Large intestine (tissue), 3 donors: ENCODE results near the gene JUN. TPM values are rescaled to one million over a fixed set of nuclear protein-coding genes. Genes with fewer than 3 reads are reported as not detected.
A peak's percentile ranks its signal among the peaks of the same experiment; 100 is the strongest.

Experiments used
- DNase-seq, 2 donors: peaks; one replicate each; pipeline versions ENCODE4 v3.0.0 to v3.0.0-alpha.2; 2013
- H3K27ac ChIP-seq: one replicate; pipeline ENCODE4 v1.5.1; 2013; ENCODE audit warnings: low read length
- H3K27me3 ChIP-seq: 2 replicates; pipeline ENCODE4 v1.6.1; 2013; ENCODE audit warnings: low read length; ENCODE audit not compliant: control insufficient read depth, insufficient read depth
- H3K36me3 ChIP-seq: 2 replicates; pipeline ENCODE4 v1.6.1; 2013; ENCODE audit warnings: low read length; ENCODE audit not compliant: control insufficient read depth, insufficient read depth
- H3K4me1 ChIP-seq: one replicate; pipeline ENCODE4 v1.6.1; 2013; ENCODE audit warnings: low read length; ENCODE audit not compliant: control insufficient read depth, insufficient read depth
- H3K4me3 ChIP-seq: one replicate; pipeline ENCODE4 v1.5.1; 2013; ENCODE audit warnings: low read length
- H3K9me3 ChIP-seq: one replicate; pipeline ENCODE4 v1.6.1; 2013; ENCODE audit warnings: mild to moderate bottlenecking, low read depth, low read length, moderate library complexity; ENCODE audit not compliant: control insufficient read depth
- WGBS: methylation state at CpG from one replicate; pipeline ENCODE4 v1.1.5; 2013; ENCODE audit warnings: low lambda C conversion rate; ENCODE audit not compliant: insufficient coverage; 5-methylcytosine and 5-hydroxymethylcytosine counted together
- polyA plus RNA-seq: library from polyadenylated mRNA; unstranded; fragments of 120-200 nt; gene quantifications from one replicate; pipeline ENCODE4 v1.2.1, GENCODE V29; 2013

The JUN gene
- polyA plus RNA-seq, 1 donor, result 385 TPM

- H3K4me1 ChIP-seq, result peaks cover 3% of the 10 kb centered on the region
- no peaks in the 10 kb centered on the region for H3K27me3 ChIP-seq
- H3K9me3 ChIP-seq, result no peaks in the 10 kb centered on the region
- no peak overlapping the region for H3K4me3 ChIP-seq
- H3K36me3 ChIP-seq, result peaks cover 4% of the 10 kb centered on the region
- peak overlapping the region; percentile 96 for H3K27ac ChIP-seq
- WGBS, result no CpG with 5 or more reads among the region's 2 CpGs
- no peak for DNase-seq
Observed at GRCh38 chr1:58779059-58779754, 4.6 kb downstream of the JUN start.

- Histone ChIP-seq H3K9me3 (no peaks in the 10 kb centered on the region), H3K36me3 (peaks cover 4% of the 10 kb centered on the region), H3K4me1 (peaks cover 3% of the 10 kb centered on the region), H3K4me3 (no peak overlapping the region), H3K27ac (no peak overlapping the region), H3K27me3 (no peaks in the 10 kb centered on the region)
- WGBS, result 100% methylated on average over 1 of the region's 3 CpGs
- DNase-seq, result no peak
Observed at GRCh38 chr1:58778385-58779000, 5.4 kb downstream of the JUN start.

- Histone ChIP-seq H3K27ac (no peak overlapping the region), H3K27me3 (no peaks in the 10 kb centered on the region), H3K4me3 (no peak overlapping the region), H3K36me3 (no peaks in the 10 kb centered on the region), H3K4me1 (peaks cover 4% of the 10 kb centered on the region), H3K9me3 (no peaks in the 10 kb centered on the region)
- no peak for DNase-seq
- WGBS, result no CpG with 5 or more reads among the region's 1 CpG
Observed at GRCh38 chr1:58774027-58774426, 9.8 kb downstream of the JUN start.

GRCh38 chr1:58773406-58773840 lies 10.4 kb downstream of the JUN start:
- peak in 1 of 2 donors; percentile 29 for DNase-seq
- Histone ChIP-seq H3K27me3 (no peaks in the 10 kb centered on the region), H3K36me3 (no peaks in the 10 kb centered on the region), H3K9me3 (no peaks in the 10 kb centered on the region), H3K27ac (no peak overlapping the region), H3K4me3 (no peak overlapping the region), H3K4me1 (peaks cover 4% of the 10 kb centered on the region)
- no CpG with 5 or more reads among the region's 3 CpGs for WGBS

- H3K27me3 ChIP-seq, result no peaks in the 10 kb centered on the region
- peaks cover 4% of the 10 kb centered on the region for H3K4me1 ChIP-seq
- H3K36me3 ChIP-seq, result no peaks in the 10 kb centered on the region
- DNase-seq, result no peak
- H3K27ac ChIP-seq, result no peak overlapping the region
- no CpG with 5 or more reads among the region's 9 CpGs for WGBS
- no peaks in the 10 kb centered on the region for H3K9me3 ChIP-seq
- H3K4me3 ChIP-seq, result no peak overlapping the region
Observed at GRCh38 chr1:58769809-58770320, 14.0 kb downstream of the JUN start.

- Histone ChIP-seq H3K4me1 (peaks cover 4% of the 10 kb centered on the region), H3K27ac (no peak overlapping the region), H3K27me3 (no peaks in the 10 kb centered on the region), H3K9me3 (no peaks in the 10 kb centered on the region), H3K4me3 (no peak overlapping the region), H3K36me3 (no peaks in the 10 kb centered on the region)
- 50% methylated on average over 4 of the region's 22 CpGs for WGBS
- DNase-seq, result peak; percentile 45 to 46
Observed at GRCh38 chr1:58768971-58769808, 14.7 kb downstream of the JUN start.

GRCh38 chr1:58768191-58768731 lies 15.6 kb downstream of the JUN start:
- Histone ChIP-seq H3K27me3 (no peaks in the 10 kb centered on the region), H3K4me3 (no peak overlapping the region), H3K4me1 (peaks cover 3% of the 10 kb centered on the region), H3K27ac (no peak overlapping the region), H3K9me3 (no peaks in the 10 kb centered on the region), H3K36me3 (no peaks in the 10 kb centered on the region)
- DNase-seq, result no peak
- WGBS, result 89% methylated on average over 3 of the region's 5 CpGs

GRCh38 chr1:58767143-58767542 lies 16.7 kb downstream of the JUN start:
- no CpG with 5 or more reads among the region's 1 CpG for WGBS
- Histone ChIP-seq H3K4me1 (no peaks in the 10 kb centered on the region), H3K27ac (no peak overlapping the region), H3K36me3 (no peaks in the 10 kb centered on the region), H3K9me3 (no peaks in the 10 kb centered on the region), H3K27me3 (no peaks in the 10 kb centered on the region), H3K4me3 (no peak overlapping the region)
- peak in 1 of 2 donors; percentile 28 for DNase-seq

GRCh38 chr1:58765441-58765840 lies 18.4 kb downstream of the JUN start:
- WGBS, result no CpG with 5 or more reads among the region's 2 CpGs
- H3K27me3 ChIP-seq, result no peaks in the 10 kb centered on the region
- no peaks in the 10 kb centered on the region for H3K9me3 ChIP-seq
- H3K4me3 ChIP-seq, result no peak overlapping the region
- DNase-seq, result no peak
- H3K4me1 ChIP-seq, result no peaks in the 10 kb centered on the region
- H3K27ac ChIP-seq, result no peak overlapping the region
- no peaks in the 10 kb centered on the region for H3K36me3 ChIP-seq

- Histone ChIP-seq H3K27ac (no peak overlapping the region), H3K9me3 (no peaks in the 10 kb centered on the region), H3K27me3 (no peaks in the 10 kb centered on the region), H3K36me3 (no peaks in the 10 kb centered on the region), H3K4me3 (no peak overlapping the region), H3K4me1 (no peaks in the 10 kb centered on the region)
- DNase-seq, result no peak
Observed at GRCh38 chr1:58765006-58765405, 18.8 kb downstream of the JUN start.
